Keratinocyte (primary cell): ENCODE measurements around the gene ALG14.

Experiments used
- EZH2 ChIP-seq: IDR thresholded peaks from one replicate; pipeline ENCODE4 v1.6.1; 2012; ENCODE audit warnings: inconsistent platforms, mild to moderate bottlenecking, low read length, moderate library complexity
- TF ChIP-seq, protein P1 (sequence below), 3 experiments: IDR thresholded peaks in 1 of 3; conservative IDR thresholded peaks in 1 of 3; optimal IDR thresholded peaks in 1 of 3; 2 replicates in 2 of 3; 3 replicates in 1 of 3; pipeline versions ENCODE3 to v1.5.1; 2011; ENCODE audit warnings: low read length in 3 of 3, mild to moderate bottlenecking in 3 of 3, moderate library complexity in 2 of 3, control low read depth in 1 of 3, inconsistent platforms in 1 of 3; ENCODE audit not compliant: insufficient read depth in 2 of 3; ENCODE audit errors: extremely low read depth in 1 of 3

DNA sequence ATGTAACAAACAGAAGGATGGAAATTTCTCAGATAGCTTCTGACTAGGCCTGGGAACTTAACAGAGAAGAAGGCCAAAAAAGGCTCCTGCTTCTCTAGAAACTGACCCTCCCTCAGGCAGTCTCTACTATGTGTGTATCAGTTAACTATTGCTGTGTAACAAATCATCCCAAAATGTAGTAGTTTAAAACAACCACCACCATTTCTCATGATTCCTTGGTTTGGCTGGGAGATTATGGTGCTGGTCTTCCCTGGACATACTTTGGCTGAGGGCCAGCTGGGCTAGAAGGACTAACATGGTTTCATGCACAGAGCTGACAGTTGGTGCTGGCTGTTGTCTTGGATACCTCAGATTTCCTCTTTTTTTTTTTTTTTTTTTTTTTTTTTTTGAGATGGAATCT lies 119.6 kb downstream of the ALG14 start:
- TF ChIP-seq, protein P1, sequence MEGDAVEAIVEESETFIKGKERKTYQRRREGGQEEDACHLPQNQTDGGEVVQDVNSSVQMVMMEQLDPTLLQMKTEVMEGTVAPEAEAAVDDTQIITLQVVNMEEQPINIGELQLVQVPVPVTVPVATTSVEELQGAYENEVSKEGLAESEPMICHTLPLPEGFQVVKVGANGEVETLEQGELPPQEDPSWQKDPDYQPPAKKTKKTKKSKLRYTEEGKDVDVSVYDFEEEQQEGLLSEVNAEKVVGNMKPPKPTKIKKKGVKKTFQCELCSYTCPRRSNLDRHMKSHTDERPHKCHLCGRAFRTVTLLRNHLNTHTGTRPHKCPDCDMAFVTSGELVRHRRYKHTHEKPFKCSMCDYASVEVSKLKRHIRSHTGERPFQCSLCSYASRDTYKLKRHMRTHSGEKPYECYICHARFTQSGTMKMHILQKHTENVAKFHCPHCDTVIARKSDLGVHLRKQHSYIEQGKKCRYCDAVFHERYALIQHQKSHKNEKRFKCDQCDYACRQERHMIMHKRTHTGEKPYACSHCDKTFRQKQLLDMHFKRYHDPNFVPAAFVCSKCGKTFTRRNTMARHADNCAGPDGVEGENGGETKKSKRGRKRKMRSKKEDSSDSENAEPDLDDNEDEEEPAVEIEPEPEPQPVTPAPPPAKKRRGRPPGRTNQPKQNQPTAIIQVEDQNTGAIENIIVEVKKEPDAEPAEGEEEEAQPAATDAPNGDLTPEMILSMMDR (optimal IDR thresholded peaks at IDR 0.05 in 1 of 3, IDR thresholded peaks at IDR 0.05 in 1 of 3, conservative IDR thresholded peaks at IDR 0.05 in 1 of 3; ENCODE audit: extremely low read depth in 1 of 3, insufficient read depth in 2 of 3, low read length in 3 of 3): no peak
- no peak for TF ChIP-seq EZH2
